Ectodermal cell (in vitro differentiated cells): ENCODE results near the gene RBBP8.

Experiments used
- H3K27ac ChIP-seq: 2 replicates; pipeline ENCODE4 v1.7.0; 2013; ENCODE audit warnings: mild to moderate bottlenecking, low read depth, low read length; ENCODE audit not compliant: insufficient read depth, poor library complexity, severe bottlenecking
- H3K27me3 ChIP-seq: 2 replicates; pipeline ENCODE4 v1.7.0; 2013; ENCODE audit warnings: mild to moderate bottlenecking, low read length; ENCODE audit not compliant: insufficient read depth, control insufficient read depth, poor library complexity, severe bottlenecking
- H3K36me3 ChIP-seq: one replicate; pipeline ENCODE4 v1.7.0; 2013; ENCODE audit warnings: low read length; ENCODE audit not compliant: control insufficient read depth, insufficient read depth
- H3K4me1 ChIP-seq: one replicate; pipeline ENCODE4 v1.7.0; 2013; ENCODE audit warnings: low read length; ENCODE audit not compliant: control insufficient read depth, insufficient read depth
- H3K4me3 ChIP-seq: 2 replicates; pipeline ENCODE4 v1.7.0; 2013; ENCODE audit warnings: low read depth, low read length, control low read depth; ENCODE audit not compliant: insufficient read depth
- H3K9me3 ChIP-seq: 2 replicates; pipeline ENCODE4 v1.7.0; 2013; ENCODE audit warnings: mild to moderate bottlenecking, low read length, moderate library complexity; ENCODE audit not compliant: control insufficient read depth
- WGBS, 2 experiments: methylation state at CpG; one replicate each; pipeline ENCODE4 v1.1.7; 2013; ENCODE audit warnings: missing lambda C conversion rate in 2 of 2; 5-methylcytosine and 5-hydroxymethylcytosine counted together

RBBP8 gene

DNA sequence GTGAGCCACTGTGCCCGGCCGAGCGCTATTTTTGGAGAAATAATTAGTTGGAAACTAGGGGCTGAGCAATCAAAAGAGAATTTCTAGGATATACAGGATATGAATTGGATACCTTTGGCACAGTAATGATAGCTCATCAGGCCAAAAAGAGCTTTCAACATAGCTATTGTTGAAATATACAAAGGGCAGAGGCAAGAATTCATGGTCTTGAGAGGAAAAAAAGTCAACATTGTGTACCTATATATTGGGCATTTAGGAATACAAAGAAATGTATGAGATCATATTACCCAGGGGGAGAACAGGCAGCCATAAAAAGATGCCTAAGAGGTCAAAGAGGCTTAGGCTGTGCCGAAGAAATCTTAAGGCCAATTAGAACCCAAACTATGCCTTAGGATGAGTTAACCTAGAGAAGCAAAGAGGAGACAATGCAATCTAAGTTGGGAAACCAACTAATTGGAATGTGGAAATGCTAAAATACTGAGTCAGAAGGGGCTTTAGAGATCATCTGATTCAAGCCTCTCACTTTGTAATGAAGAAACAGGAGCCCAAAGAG, 99.0 kb downstream of the RBBP8 start:
- Histone ChIP-seq H3K4me1 (no peaks in the 10 kb centered on the region), H3K9me3 (no peaks in the 10 kb centered on the region), H3K27me3 (no peaks in the 10 kb centered on the region), H3K36me3 (no peaks in the 10 kb centered on the region), H3K4me3 (no peak overlapping the region), H3K27ac (no peak overlapping the region)
- whole genome bisulfite sequencing, 2 experiments, result 90 to 93% methylated on average over 4 of the region's 4 CpGs

DNA sequence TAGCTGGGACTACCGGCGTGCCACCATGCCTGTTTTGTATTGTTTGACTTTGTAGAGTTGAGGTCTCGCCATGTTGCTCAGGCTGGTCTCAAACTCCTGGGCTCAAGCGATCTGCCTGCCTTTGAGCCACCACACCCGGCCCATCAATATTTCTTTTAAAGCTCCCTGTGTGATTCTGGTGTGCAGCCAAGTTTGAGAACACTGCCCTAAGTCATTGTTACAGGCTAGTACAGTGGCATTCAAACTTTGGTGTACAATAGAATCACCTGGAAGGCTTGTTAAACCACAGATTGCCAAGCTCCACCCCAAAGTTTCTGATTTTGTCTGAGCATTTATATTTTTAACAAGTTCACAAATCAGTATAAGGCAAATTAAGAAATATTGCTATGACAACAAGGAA, 99.9 kb downstream of the RBBP8 start:
- 91 to 92% methylated on average over 5 of the region's 5 CpGs for WGBS, 2 experiments
- Histone ChIP-seq H3K4me3 (no peak overlapping the region), H3K9me3 (no peaks in the 10 kb centered on the region)

DNA sequence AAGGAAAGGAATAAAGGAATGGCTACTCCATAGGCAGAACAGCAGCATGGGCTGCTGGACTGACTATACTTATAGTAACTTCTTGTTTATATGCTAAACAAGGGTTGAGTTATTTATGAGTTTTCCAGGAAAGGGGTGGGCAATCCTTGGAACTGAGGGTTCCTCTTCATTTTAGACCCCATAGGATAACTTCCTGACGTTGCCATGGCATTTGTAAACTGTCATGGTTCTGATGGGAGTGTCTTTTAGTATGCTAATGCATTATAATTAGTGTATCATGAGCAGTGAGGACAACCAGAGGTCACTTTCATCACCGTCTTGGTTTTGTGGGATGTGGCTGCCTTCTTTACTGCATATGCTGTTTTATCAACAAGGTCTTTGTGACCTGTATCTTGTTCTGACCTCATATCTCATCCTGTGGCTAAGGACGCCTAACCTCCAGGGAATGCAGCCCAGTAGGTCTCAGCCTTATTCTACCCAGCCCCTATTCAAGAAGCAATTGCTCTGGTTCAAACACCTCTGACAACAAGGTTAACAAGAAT, 103.6 kb downstream of the RBBP8 start:
- 64 to 81% methylated on average over 3 of the region's 3 CpGs for WGBS, 2 experiments
- Histone ChIP-seq H3K4me3 (no peak overlapping the region), H3K27me3 (no peaks in the 10 kb centered on the region), H3K27ac (no peak overlapping the region), H3K4me1 (no peaks in the 10 kb centered on the region), H3K9me3 (no peaks in the 10 kb centered on the region), H3K36me3 (no peaks in the 10 kb centered on the region)

More for the DNA sequence above, 99.9 kb downstream of the RBBP8 start:
- Histone ChIP-seq H3K36me3 (no peaks in the 10 kb centered on the region), H3K27me3 (no peaks in the 10 kb centered on the region), H3K27ac (no peak overlapping the region), H3K4me1 (no peaks in the 10 kb centered on the region)

DNA sequence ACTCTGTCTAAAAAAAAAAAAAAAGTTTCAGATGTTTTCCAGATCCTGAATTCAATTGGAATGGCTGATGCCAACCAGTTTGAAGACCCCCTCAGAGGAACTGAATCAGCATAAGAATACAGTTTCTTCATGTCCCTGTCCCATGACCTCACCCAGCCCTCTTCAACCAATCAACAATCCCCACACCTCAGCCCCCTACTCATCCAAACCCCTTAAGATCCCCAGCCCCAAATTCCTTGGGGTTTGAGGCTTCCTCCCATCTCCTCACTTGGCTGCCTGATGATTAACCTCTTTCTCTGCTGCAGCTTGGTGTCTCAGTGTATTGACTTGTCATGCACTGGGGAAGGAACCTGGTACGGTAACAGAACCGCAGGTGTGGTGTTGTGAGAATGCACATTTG, 104.5 kb downstream of the RBBP8 start:
- 86 to 96% methylated on average over 2 of the region's 2 CpGs for WGBS, 2 experiments
- H3K27me3 ChIP-seq, result no peaks in the 10 kb centered on the region
- H3K4me3 ChIP-seq, result no peak overlapping the region
- no peaks in the 10 kb centered on the region for H3K36me3 ChIP-seq
- no peak overlapping the region for H3K27ac ChIP-seq
- H3K4me1 ChIP-seq, result no peaks in the 10 kb centered on the region
- no peaks in the 10 kb centered on the region for H3K9me3 ChIP-seq

DNA sequence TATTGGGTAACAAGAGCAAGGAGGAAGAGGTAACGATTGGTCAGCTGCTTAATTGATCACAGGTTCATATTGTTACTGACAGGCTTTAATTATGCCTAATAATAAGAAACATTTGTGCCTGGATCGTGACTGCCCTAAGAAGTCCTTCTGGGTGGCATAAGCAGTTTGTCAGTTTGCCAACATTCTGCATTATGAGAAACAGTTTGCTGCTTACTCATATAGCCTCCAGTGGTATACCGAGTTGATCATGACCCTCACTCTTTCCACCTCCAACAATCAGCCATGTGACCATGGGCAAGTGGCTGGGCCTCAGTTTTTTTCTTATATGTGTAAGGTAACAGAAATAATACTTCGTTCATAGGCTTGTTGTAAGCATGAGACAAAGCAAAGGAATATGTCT, 105.6 kb downstream of the RBBP8 start:
- 92 to 94% methylated on average over 4 of the region's 4 CpGs for WGBS, 2 experiments
- H3K27ac ChIP-seq, result no peak overlapping the region
- H3K4me3 ChIP-seq, result no peak overlapping the region
- no peaks in the 10 kb centered on the region for H3K27me3 ChIP-seq
- no peaks in the 10 kb centered on the region for H3K9me3 ChIP-seq
- H3K4me1 ChIP-seq, result no peaks in the 10 kb centered on the region
- H3K36me3 ChIP-seq, result no peaks in the 10 kb centered on the region

DNA sequence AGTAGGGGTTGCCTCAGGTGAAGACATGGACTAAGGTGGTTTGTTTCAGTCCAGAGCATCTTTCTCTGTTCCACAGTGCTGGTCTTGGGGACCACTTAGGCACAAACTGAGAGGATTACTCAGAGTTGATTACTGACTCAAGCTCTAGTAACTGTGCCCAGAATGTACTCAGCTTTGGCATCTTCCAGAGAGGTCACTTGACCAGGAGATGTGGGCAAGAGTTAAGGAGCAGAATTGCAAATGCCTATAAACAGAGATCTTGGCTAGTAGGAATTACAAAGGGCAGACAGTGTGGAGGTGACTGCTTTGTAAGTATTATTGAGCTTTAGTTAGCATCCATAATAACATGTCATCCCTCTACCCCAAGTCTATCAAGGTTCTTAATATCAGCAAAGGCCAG, 109.0 kb downstream of the RBBP8 start:
- Histone ChIP-seq H3K9me3 (no peaks in the 10 kb centered on the region), H3K27me3 (no peaks in the 10 kb centered on the region), H3K36me3 (no peaks in the 10 kb centered on the region), H3K27ac (no peak overlapping the region), H3K4me1 (peaks cover 4% of the 10 kb centered on the region), H3K4me3 (no peak overlapping the region)

DNA sequence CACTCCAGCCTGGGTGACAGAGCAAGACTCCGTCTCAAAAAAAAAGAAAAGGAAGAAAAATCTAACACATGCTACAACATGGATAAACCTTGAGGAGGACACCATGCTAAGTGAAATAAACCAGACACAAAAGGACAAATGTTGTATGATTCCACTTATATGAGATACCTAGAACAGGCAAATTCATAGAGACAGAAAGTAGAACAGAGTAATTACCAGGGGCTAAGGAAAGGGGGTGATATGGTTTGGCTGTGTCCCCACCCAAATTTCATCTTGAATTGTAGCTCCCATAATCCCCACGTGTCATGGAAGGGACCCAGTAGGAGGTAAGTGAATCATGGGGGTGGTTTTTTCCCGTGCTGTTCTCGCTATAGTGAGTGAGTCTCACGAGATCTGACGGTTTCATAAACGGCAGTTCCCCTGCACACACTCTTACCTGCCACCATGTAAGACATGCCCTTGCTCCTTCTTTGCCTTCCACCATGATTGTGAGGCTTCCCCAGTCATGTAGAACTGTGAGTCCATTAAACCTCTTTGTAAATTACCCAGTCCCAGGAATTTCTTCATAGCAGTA, 110.8 kb downstream of the RBBP8 start:
- WGBS, 2 experiments, result 86 to 92% methylated on average over 6 to 7 of the region's 7 CpGs
- Histone ChIP-seq H3K4me3 (no peak overlapping the region), H3K4me1 (peaks cover 4% of the 10 kb centered on the region)

DNA sequence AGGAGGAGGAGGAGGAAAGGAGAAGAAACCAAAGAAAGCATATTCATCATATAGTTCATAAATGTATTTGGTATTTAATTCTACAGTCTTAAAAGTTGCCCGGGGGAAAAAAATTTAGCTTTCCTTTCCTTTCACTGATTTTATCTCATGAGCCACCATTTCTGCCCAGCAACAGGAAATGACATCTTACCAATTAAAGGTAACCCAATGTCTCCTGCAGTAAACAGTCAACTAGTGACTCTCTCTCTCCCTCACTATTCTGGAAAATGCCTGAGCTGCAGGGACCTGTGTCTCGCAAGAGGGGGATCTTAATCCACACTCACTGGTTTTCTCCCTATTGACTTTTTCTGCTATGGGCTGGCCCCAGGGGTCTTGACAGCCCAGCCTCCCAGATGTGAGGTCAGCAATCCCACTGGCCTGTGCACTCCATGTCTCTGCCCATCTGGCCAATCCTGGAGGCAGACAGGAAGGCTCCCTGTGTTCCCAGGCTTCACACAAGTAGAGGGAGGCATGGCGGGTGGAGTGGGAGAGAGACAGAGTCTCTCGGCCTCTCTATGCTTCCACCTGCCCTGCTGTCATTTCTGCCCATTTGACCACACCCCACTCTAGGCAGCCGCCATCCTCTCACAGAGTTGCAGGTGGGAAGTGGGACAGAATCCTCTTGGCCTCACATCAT, 116.7 kb downstream of the RBBP8 start:
- no peak overlapping the region for H3K4me3 ChIP-seq
- peaks cover 9% of the 10 kb centered on the region for H3K4me1 ChIP-seq
- H3K27me3 ChIP-seq, result no peaks in the 10 kb centered on the region
- H3K9me3 ChIP-seq, result no peaks in the 10 kb centered on the region
- no peak overlapping the region for H3K27ac ChIP-seq
- 88 to 92% methylated on average over 5 of the region's 5 CpGs for WGBS, 2 experiments
- no peaks in the 10 kb centered on the region for H3K36me3 ChIP-seq

More for the DNA sequence above, 110.8 kb downstream of the RBBP8 start:
- H3K36me3 ChIP-seq, result no peaks in the 10 kb centered on the region
- H3K27ac ChIP-seq, result no peak overlapping the region
- H3K9me3 ChIP-seq, result no peaks in the 10 kb centered on the region
- no peaks in the 10 kb centered on the region for H3K27me3 ChIP-seq

DNA sequence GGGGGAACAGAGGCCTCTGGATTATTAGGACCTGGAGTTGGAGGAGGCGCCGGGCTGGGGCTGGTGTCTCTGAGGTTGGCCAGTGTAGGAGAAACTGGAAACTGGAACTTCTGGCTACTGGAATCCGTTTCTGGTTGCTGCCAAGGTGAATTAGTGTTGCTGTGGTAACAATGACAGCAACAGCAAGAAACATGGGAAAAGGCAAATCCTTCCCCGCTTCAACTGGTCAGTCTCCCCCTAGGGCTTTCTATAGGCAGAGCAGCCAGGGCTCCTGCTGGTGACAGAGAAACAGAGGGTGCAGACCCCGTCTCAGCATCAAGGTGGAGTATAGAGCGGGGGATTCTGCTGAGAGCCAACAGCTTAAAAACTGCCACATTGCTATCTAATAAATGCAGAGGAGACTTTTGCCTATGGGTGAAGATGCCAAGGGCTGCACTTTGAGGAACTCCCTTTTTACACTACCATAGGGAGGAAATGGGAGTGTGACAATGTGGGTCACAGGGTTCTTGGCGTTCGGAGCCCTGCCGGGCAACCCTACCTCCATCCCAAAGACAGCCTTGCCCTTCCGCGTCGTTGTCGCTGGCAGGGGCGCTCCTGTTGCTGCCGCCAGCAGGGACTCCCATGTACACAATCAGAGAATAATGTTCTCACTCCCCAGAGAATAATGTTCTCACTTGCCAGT, 120.8 kb downstream of the RBBP8 start:
- H3K27me3 ChIP-seq, result no peaks in the 10 kb centered on the region
- peaks cover 4% of the 10 kb centered on the region for H3K4me1 ChIP-seq
- H3K27ac ChIP-seq, result no peak overlapping the region
- H3K9me3 ChIP-seq, result no peaks in the 10 kb centered on the region
- 60 to 63% methylated on average over 14 to 15 of the region's 15 CpGs for WGBS, 2 experiments
- H3K4me3 ChIP-seq, result no peak overlapping the region
- no peaks in the 10 kb centered on the region for H3K36me3 ChIP-seq

DNA sequence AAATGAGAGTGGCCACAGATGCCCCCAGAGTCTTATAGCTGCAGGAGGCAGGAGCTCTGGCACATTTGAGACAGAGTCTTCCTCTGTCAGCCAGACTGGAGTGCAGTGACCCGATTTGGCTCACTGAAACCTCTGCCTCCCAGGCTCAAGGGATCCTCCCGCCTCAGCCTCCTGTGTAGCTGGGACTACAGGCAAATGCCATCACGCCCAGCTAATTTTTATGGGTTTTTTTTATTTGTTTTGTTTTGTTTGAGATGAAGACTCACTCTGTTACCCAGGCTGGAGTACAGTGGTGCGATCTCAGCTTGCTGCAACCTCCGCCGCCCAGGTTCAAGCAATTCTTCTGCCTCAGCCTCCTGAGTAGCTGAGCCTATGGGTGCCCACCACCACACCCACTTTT, 121.4 kb downstream of the RBBP8 start:
- Histone ChIP-seq H3K9me3 (no peaks in the 10 kb centered on the region), H3K4me1 (peaks cover 4% of the 10 kb centered on the region), H3K36me3 (no peaks in the 10 kb centered on the region), H3K27me3 (no peaks in the 10 kb centered on the region), H3K4me3 (no peak overlapping the region), H3K27ac (no peak overlapping the region)
- 90 to 93% methylated on average over 6 of the region's 6 CpGs for WGBS, 2 experiments
